NB4 (cell line): ENCODE measurements around the gene OR8D1.

Source experiments
- POLR2A ChIP-seq: IDR thresholded peaks from 2 replicates; pipeline ENCODE4 v1.6.1; 2011; ENCODE audit warnings: mild to moderate bottlenecking; ENCODE audit not compliant: insufficient read length; ENCODE audit errors: extremely low read depth
- TF ChIP-seq, protein P1 (sequence below): IDR thresholded peaks from one replicate; pipeline ENCODE4 v1.5.1; 2012; ENCODE audit warnings: low read depth, low read length
- TF ChIP-seq, protein P2 (sequence below): IDR thresholded peaks from 2 replicates; pipeline ENCODE4 v1.6.1; 2011; ENCODE audit warnings: low read depth, low read length

DNA sequence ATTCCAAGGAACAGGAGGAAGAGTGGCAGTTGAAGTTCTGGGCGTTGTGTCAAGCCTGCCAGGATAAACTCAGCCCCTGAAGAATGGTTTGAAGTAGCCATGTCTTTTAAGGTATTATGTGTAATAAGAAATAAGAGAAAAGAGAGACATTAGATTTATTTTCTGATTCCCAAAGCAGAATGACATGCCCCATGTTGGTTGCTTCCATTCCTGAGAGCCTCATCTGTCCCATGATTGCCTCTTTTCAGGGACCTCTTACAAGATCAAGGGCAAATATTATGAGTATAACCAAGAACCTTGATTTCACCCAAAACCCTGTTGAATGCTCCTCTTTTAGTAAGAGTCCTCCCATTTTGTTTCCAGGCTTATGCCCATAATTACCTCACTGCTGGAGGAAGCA lies 6.3 kb upstream of the OR8D1 start, which contains the start of gene OR8D2:
- TF ChIP-seq, protein P1, sequence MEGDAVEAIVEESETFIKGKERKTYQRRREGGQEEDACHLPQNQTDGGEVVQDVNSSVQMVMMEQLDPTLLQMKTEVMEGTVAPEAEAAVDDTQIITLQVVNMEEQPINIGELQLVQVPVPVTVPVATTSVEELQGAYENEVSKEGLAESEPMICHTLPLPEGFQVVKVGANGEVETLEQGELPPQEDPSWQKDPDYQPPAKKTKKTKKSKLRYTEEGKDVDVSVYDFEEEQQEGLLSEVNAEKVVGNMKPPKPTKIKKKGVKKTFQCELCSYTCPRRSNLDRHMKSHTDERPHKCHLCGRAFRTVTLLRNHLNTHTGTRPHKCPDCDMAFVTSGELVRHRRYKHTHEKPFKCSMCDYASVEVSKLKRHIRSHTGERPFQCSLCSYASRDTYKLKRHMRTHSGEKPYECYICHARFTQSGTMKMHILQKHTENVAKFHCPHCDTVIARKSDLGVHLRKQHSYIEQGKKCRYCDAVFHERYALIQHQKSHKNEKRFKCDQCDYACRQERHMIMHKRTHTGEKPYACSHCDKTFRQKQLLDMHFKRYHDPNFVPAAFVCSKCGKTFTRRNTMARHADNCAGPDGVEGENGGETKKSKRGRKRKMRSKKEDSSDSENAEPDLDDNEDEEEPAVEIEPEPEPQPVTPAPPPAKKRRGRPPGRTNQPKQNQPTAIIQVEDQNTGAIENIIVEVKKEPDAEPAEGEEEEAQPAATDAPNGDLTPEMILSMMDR, result no peak
- TF ChIP-seq POLR2A, result no peak
- TF ChIP-seq, protein P2, sequence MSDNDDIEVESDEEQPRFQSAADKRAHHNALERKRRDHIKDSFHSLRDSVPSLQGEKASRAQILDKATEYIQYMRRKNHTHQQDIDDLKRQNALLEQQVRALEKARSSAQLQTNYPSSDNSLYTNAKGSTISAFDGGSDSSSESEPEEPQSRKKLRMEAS, result no peak
